Measurements from ENCODE around the gene FXYD7.

- TF ChIP-seq POLR2A (IDR thresholded peaks at IDR 0.05): no peak
- TF ChIP-seq, protein P1, sequence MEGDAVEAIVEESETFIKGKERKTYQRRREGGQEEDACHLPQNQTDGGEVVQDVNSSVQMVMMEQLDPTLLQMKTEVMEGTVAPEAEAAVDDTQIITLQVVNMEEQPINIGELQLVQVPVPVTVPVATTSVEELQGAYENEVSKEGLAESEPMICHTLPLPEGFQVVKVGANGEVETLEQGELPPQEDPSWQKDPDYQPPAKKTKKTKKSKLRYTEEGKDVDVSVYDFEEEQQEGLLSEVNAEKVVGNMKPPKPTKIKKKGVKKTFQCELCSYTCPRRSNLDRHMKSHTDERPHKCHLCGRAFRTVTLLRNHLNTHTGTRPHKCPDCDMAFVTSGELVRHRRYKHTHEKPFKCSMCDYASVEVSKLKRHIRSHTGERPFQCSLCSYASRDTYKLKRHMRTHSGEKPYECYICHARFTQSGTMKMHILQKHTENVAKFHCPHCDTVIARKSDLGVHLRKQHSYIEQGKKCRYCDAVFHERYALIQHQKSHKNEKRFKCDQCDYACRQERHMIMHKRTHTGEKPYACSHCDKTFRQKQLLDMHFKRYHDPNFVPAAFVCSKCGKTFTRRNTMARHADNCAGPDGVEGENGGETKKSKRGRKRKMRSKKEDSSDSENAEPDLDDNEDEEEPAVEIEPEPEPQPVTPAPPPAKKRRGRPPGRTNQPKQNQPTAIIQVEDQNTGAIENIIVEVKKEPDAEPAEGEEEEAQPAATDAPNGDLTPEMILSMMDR (IDR thresholded peaks at IDR 0.05): no peak
These were observed 44.5 kb upstream of the FXYD7 start for GRCh38 chr19:35098413-35099049.

All from lower leg skin (tissue), 3 donors.